SK-N-SH treated with all-trans-retinoic acid at 6 μM for 48 hours (cell line): ENCODE data around the gene FAR2.

Source experiments
- ATAC-seq: fragments of 200-7000 bp; cut with Tn5 transposase; 3 replicates; pipeline ENCODE4 v1.9.1; 2020; ENCODE audit warnings: mild to moderate bottlenecking, moderate library complexity
- ARNTL ChIP-seq: fragments of 450-650 bp; formaldehyde crosslinking; IDR thresholded peaks from 2 replicates; pipeline ENCODE4 v1.5.0; 2020; ENCODE audit warnings: low read depth, mild to moderate bottlenecking, moderate library complexity, borderline replicate concordance
- BACH2 ChIP-seq: fragments of 250-450 bp; sonication (Bioruptor Pico); IDR thresholded peaks from 2 replicates; pipeline ENCODE4 v1.9.0; 2021; ENCODE audit warnings: mild to moderate bottlenecking, borderline replicate concordance
- CREB5 ChIP-seq: fragments of 250-450 bp; sonication (Bioruptor Pico); IDR thresholded peaks from 2 replicates; pipeline ENCODE4 v1.5.1; 2020; ENCODE audit warnings: low read depth, mild to moderate bottlenecking, moderate library complexity
- CSDC2 ChIP-seq: fragments of 250-450 bp; sonication (Bioruptor Pico); IDR thresholded peaks from 2 replicates; pipeline ENCODE4 v1.5.0; 2020; ENCODE audit warnings: mild to moderate bottlenecking, moderate library complexity
- CSRNP3 ChIP-seq: fragments of 250-450 bp; sonication (Bioruptor Pico); IDR thresholded peaks from 2 replicates; pipeline ENCODE4 v1.5.1; 2021; ENCODE audit warnings: mild to moderate bottlenecking, moderate library complexity
- ESRRG ChIP-seq: fragments of 250-450 bp; sonication (Bioruptor Pico); IDR thresholded peaks from 2 replicates; pipeline ENCODE4 v1.6.1; 2021; ENCODE audit warnings: mild to moderate bottlenecking
- GLIS3 ChIP-seq: fragments of 250-450 bp; sonication (Bioruptor Pico); IDR thresholded peaks from 2 replicates; pipeline ENCODE4 v1.5.0; 2020; ENCODE audit warnings: mild to moderate bottlenecking, moderate library complexity
- ISL1 ChIP-seq: fragments of 250-450 bp; sonication (Bioruptor Pico); IDR thresholded peaks from 2 replicates; pipeline ENCODE4 v2.1.2; 2022; ENCODE audit warnings: mild to moderate bottlenecking, moderate library complexity
- OSR1 ChIP-seq: fragments of 250-450 bp; sonication (Bioruptor Pico); IDR thresholded peaks from 2 replicates; pipeline ENCODE4 v1.8.0; 2022; ENCODE audit warnings: moderate library complexity, mild to moderate bottlenecking, inconsistent platforms
- PPARA ChIP-seq: fragments of 250-450 bp; sonication (Bioruptor Pico); IDR thresholded peaks from 2 replicates; pipeline ENCODE4 v1.5.0; 2020; ENCODE audit warnings: mild to moderate bottlenecking, borderline replicate concordance
- RARB ChIP-seq: fragments of 250-450 bp; sonication (Bioruptor Pico); IDR thresholded peaks from 2 replicates; pipeline ENCODE4 v1.8.0; 2021; ENCODE audit warnings: mild to moderate bottlenecking, moderate library complexity
- SNAI2 ChIP-seq: fragments of 250-450 bp; sonication (Bioruptor Pico); IDR thresholded peaks from 2 replicates; pipeline ENCODE4 v1.5.0; 2020; ENCODE audit warnings: mild to moderate bottlenecking, moderate library complexity
- TCF4 ChIP-seq: fragments of 250-450 bp; sonication (Bioruptor Pico); IDR thresholded peaks from 2 replicates; pipeline ENCODE4 v1.8.0; 2021; ENCODE audit warnings: mild to moderate bottlenecking, moderate library complexity, borderline replicate concordance
- TOX ChIP-seq: fragments of 250-450 bp; sonication (Bioruptor Pico); IDR thresholded peaks from 2 replicates; pipeline ENCODE4 v1.8.0; 2021; ENCODE audit warnings: mild to moderate bottlenecking, moderate library complexity, borderline replicate concordance
- TSHZ2 ChIP-seq: fragments of 250-450 bp; sonication (Bioruptor Pico); IDR thresholded peaks from 2 replicates; pipeline ENCODE4 v1.5.0; 2020; ENCODE audit warnings: mild to moderate bottlenecking, moderate library complexity
- ZFP3 ChIP-seq: fragments of 250-450 bp; sonication (Bioruptor Pico); IDR thresholded peaks from 2 replicates; pipeline ENCODE4 v1.5.0; 2020; ENCODE audit warnings: mild to moderate bottlenecking, moderate library complexity
- ZFP30 ChIP-seq: fragments of 450-650 bp; formaldehyde crosslinking; IDR thresholded peaks from 2 replicates; pipeline ENCODE4 v1.5.0; 2022; ENCODE audit warnings: mild to moderate bottlenecking, moderate library complexity
- ZNF565 ChIP-seq: fragments of 450-650 bp; formaldehyde crosslinking; conservative IDR thresholded peaks from 2 replicates; pipeline ENCODE4 v1.5.0; 2020; ENCODE audit warnings: low read depth, mild to moderate bottlenecking, moderate library complexity
- ZNF70 ChIP-seq: fragments of 450-650 bp; formaldehyde crosslinking; IDR thresholded peaks from 2 replicates; pipeline ENCODE4 v1.5.0; 2020; ENCODE audit warnings: mild to moderate bottlenecking, moderate library complexity
- ZNF8 ChIP-seq: fragments of 450-650 bp; formaldehyde crosslinking; IDR thresholded peaks from 2 replicates; pipeline ENCODE4 v1.5.0; 2020; ENCODE audit warnings: mild to moderate bottlenecking, moderate library complexity
- TF ChIP-seq, protein P1 (sequence below): fragments of 250-450 bp; sonication (Bioruptor Pico); IDR thresholded peaks from 2 replicates; pipeline ENCODE4 v1.8.0; 2021; ENCODE audit warnings: low read depth, mild to moderate bottlenecking, moderate library complexity, borderline replicate concordance
- TF ChIP-seq, protein P2 (sequence below): fragments of 250-450 bp; sonication (Bioruptor Pico); IDR thresholded peaks from 2 replicates; pipeline ENCODE4 v1.8.0; 2020; ENCODE audit warnings: mild to moderate bottlenecking, moderate library complexity, borderline replicate concordance

FAR2 gene

GRCh38 chr12:29146196-29146595, 2.9 kb upstream of the FAR2 start:
- ATAC-seq: no peak
- no peak for TF ChIP-seq PPARA (CRISPR knock-in tag)
- TF ChIP-seq ISL1 (CRISPR knock-in tag): no peak
- no peak for TF ChIP-seq SNAI2 (CRISPR knock-in tag)
- no peak for TF ChIP-seq BACH2 (CRISPR knock-in tag)
- TF ChIP-seq ZFP3 (CRISPR knock-in tag): no peak
- TF ChIP-seq ARNTL (CRISPR knock-in tag): no peak
- TF ChIP-seq CREB5 (CRISPR knock-in tag): no peak
- TF ChIP-seq CSDC2 (CRISPR knock-in tag): no peak
- no peak for TF ChIP-seq ZNF70 (CRISPR knock-in tag)

- TF ChIP-seq TOX (no peak), ESRRG (CRISPR knock-in tag) (no peak), ZFP30 (CRISPR knock-in tag) (no peak), ARNTL (CRISPR knock-in tag) (no peak), PPARA (CRISPR knock-in tag) (no peak), ZNF70 (CRISPR knock-in tag) (no peak), GLIS3 (CRISPR knock-in tag) (no peak), BACH2 (CRISPR knock-in tag) (no peak), SNAI2 (CRISPR knock-in tag) (no peak), CSDC2 (CRISPR knock-in tag) (no peak), ZNF565 (CRISPR knock-in tag) (no peak), TCF4 (CRISPR knock-in tag) (no peak), CREB5 (CRISPR knock-in tag) (no peak), ISL1 (CRISPR knock-in tag) (no peak), RARB (CRISPR knock-in tag) (no peak), CSRNP3 (CRISPR knock-in tag) (no peak), OSR1 (no peak), ZFP3 (CRISPR knock-in tag) (no peak)
- TF ChIP-seq, protein P1, sequence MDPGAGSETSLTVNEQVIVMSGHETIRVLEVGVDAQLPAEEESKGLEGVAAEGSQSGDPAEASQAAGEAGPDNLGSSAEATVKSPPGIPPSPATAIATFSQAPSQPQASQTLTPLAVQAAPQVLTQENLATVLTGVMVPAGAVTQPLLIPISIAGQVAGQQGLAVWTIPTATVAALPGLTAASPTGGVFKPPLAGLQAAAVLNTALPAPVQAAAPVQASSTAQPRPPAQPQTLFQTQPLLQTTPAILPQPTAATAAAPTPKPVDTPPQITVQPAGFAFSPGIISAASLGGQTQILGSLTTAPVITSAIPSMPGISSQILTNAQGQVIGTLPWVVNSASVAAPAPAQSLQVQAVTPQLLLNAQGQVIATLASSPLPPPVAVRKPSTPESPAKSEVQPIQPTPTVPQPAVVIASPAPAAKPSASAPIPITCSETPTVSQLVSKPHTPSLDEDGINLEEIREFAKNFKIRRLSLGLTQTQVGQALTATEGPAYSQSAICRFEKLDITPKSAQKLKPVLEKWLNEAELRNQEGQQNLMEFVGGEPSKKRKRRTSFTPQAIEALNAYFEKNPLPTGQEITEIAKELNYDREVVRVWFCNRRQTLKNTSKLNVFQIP (CRISPR knock-in tag): no peak
- peak; percentile 31 for ATAC-seq
Observed at GRCh38 chr12:29147731-29148595, 1.1 kb upstream of the FAR2 start.

DNA sequence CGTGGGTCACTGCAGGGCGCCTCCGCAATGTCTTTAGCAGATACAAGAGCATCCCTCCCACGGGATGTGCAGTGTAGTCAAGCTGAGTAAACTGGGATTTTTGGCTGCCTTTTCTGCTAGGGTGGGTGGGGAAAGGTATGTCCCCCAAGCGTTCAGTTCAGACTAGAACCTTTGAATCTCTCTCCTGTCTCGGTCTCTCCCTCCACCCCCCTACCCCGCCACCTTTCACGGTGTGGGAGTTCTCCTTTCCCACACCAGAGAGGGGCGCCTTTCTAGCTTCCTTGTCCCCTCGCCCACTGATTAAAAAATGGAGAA, 525 bp upstream of the FAR2 start:
- peak; percentile 74 for ATAC-seq
- TF ChIP-seq TSHZ2 (CRISPR knock-in tag) (no peak), GLIS3 (CRISPR knock-in tag) (no peak), ZNF8 (CRISPR knock-in tag) (no peak), CSDC2 (CRISPR knock-in tag) (no peak), ZFP3 (CRISPR knock-in tag) (no peak), RARB (CRISPR knock-in tag) (no peak), SNAI2 (CRISPR knock-in tag) (no peak), BACH2 (CRISPR knock-in tag) (no peak), CSRNP3 (CRISPR knock-in tag) (no peak), ZFP30 (CRISPR knock-in tag) (no peak), ZNF565 (CRISPR knock-in tag) (no peak), PPARA (CRISPR knock-in tag) (no peak)
- TF ChIP-seq, protein P2, sequence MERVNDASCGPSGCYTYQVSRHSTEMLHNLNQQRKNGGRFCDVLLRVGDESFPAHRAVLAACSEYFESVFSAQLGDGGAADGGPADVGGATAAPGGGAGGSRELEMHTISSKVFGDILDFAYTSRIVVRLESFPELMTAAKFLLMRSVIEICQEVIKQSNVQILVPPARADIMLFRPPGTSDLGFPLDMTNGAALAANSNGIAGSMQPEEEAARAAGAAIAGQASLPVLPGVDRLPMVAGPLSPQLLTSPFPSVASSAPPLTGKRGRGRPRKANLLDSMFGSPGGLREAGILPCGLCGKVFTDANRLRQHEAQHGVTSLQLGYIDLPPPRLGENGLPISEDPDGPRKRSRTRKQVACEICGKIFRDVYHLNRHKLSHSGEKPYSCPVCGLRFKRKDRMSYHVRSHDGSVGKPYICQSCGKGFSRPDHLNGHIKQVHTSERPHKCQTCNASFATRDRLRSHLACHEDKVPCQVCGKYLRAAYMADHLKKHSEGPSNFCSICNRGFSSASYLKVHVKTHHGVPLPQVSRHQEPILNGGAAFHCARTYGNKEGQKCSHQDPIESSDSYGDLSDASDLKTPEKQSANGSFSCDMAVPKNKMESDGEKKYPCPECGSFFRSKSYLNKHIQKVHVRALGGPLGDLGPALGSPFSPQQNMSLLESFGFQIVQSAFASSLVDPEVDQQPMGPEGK (CRISPR knock-in tag): no peak
